CD4-positive, alpha-beta T cell treated with Interleukin-6 at 100 ng/mL for 8 hours (primary cell): ENCODE results near the gene CT47B1.
"Not testable (repeated sequence)": the region's sequence is repeated elsewhere in the genome, so short reads cannot be mapped to it uniquely, and the experiment has no call there.

Experiments used
- DNase-seq: peaks from one replicate; pipeline ENCODE4 v3.0.0-alpha.2; 2020; ENCODE audit warnings: mixed read lengths, low spot score

The CT47B1 gene

GRCh38 chrX:120875766-120876165 is at the start of gene CT47B1:
Gene CT47B1 (minus strand): TSS chrX:120875866. CDS start chrX:120875670, 196 bp downstream.
- DNase-seq, result not testable (repeated sequence)

- DNase-seq, result no peak
These were observed 748 bp downstream of the CT47B1 start for GRCh38 chrX:120874678-120875557.

GRCh38 chrX:120857240-120857639 is 18.4 kb downstream of the CT47B1 start:
- no peak for DNase-seq

- DNase-seq, result no peak
These were observed 34.8 kb downstream of the CT47B1 start for GRCh38 chrX:120840827-120841226.

GRCh38 chrX:120839491-120839890 is 36.2 kb downstream of the CT47B1 start:
- DNase-seq, result no peak

GRCh38 chrX:120827213-120827612 is 48.5 kb downstream of the CT47B1 start:
- not testable (repeated sequence) for DNase-seq

- no peak for DNase-seq
These were observed 50.5 kb downstream of the CT47B1 start for GRCh38 chrX:120825146-120825545.

GRCh38 chrX:120824021-120824420 is 51.6 kb downstream of the CT47B1 start:
- no peak for DNase-seq

- DNase-seq, result no peak
These were observed 52.1 kb downstream of the CT47B1 start for GRCh38 chrX:120823556-120823955.
